HG02885 (cell line): ENCODE measurements around the gene B3GLCT.
"Not testable (repeated sequence)": the region's sequence is repeated elsewhere in the genome, so short reads cannot be mapped to it uniquely, and the experiment has no call there.

Experiments
- ATAC-seq: cut with Tn5 transposase; IDR thresholded peaks from one replicate; pipeline ENCODE4 v1.9.1; 2021; ENCODE audit warnings: mild to moderate bottlenecking; ENCODE audit not compliant: unreplicated experiment, poor library complexity

Gene B3GLCT

DNA sequence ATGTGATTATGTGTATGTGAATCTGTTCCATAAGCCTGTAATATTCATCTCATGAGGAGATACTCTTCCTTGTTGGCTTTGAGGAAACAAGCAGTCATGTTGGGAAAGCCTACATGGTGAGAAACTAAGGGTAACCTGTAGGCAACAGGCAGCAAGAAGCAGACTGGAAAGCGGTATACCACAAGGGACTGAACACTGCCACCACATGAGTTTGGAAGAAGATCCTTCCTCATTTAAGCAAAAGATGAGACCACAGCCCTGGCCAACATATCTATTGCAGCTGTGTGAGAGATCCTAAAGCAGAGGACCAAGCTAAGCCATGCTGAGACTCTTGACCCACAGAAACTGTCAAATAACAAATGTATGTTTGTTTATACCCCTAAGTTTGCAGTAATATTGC is 134.8 kb downstream of the B3GLCT start:
- ATAC-seq = no peak

DNA sequence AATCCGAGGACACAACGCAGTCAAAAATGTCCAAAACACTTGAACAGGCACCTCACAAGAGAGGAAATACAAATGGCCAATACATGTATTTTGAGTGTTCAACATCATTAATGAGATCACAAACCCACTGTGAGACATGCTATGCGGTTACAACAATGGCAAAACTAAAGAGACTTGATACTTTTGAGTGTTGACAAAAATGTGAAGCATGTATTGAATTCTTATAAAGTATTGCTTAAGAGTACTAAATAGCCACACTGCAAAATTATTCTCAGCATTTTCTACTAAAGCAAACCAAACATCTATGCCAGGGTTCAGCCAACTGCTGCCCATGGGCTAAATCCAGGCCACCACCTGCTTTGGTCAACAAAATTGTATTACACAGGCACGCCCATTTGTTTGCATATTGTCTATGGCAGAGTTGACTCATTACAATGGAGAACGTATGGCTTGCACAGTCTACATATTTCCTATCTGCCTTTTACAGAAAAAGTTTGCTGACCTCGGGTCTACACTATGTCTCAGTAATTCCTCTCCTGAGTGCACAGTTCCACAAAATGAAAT is 135.3 kb downstream of the B3GLCT start:
- ATAC-seq = no peak

DNA sequence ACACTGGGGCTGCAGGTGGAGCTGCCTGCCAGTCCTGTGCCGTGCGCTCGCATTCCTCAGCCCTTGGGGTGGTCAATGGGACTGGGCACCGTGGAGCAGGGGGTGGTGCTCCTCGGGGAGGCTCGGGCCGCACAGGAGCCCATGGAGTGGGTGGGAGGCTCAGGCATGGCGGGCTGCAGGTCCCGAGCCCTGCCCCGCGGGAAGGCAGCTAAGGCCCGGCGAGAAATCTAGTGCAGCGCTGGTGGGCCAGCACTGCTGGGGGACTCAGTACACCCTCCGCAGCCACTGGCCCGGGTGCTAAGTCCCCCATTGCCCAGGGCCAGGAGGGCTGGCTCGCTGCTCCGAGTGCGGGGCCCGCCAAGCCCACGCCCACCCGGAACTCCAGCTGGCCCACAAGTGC is 139.8 kb downstream of the B3GLCT start:
- not testable (repeated sequence) for ATAC-seq

DNA sequence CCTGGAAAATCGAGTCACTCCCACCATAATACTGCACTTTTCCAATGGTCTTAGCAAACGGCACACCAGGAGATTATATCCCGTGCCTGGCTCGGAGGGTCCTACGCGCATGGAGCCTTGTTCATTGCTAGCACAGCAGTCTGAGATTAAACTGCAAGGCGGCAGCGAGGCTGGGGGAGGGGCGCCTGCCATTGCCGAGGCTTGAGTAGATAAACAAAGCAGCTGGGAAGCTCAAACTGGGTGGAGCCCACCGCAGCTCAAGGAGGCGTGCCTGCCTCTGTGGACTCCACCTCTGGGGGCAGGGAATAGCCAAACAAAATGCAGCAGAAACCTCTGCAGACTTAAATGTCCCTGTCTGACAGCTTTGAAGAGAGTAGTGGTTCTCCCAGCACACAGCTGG is 141.1 kb downstream of the B3GLCT start:
- ATAC-seq = not testable (repeated sequence)

DNA sequence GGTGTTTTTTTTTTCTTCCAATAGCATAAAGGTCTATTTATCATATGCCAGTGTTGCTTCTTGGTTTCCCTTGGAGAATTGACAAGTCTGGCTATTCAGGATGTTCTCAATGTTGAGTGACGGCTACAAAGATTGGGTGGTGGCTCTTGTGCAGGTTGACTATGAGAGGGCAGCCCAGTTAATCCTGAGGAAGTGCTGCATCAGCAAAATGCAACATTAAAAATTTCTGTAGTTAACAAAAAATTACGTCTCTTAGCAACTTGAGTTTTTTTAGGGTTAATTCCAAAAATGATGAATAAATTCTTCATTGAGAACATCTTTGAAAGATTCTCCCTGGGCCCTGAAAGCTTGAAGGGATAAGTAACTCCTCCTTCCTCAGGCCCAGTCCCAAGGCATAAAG is 147.1 kb downstream of the B3GLCT start:
- ATAC-seq = no peak

DNA sequence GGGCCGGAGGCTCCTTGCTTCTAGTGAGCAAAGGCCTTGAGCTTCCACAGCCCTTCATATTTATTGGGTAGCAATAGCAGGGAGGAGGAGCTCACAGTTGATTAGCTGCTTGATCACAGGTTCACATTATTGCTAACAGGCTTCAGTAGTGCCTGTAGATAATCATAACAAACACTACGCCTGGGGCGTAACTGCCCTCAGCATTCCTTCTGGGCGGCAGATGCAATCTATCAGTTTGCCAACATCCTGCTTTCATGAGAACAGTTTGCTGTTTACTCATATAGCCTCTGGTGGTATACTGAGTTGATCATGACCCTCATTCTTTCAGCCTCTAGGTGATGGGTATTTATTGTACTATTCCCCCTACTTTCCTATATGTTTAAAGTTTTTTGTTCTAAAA is 149.4 kb downstream of the B3GLCT start:
- ATAC-seq = no peak

DNA sequence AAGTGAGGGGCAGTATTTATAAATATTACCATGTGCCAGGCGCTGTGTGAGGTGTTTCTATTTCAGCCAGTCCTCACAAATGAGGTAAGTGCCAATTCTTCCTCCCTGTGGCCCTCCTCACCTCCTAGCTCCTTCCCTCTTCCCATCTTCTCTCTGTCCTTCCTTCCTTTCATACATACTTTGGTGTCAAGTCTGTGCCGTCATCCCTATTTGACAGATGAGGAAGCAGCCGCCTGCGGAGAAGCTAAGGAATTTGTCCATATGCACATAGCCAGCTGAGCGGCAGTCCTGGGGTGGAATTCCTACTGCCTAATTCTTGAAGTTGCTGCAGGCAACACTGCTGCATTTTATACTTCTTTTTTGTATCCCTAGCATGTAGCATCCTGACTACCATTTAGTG is 150.8 kb downstream of the B3GLCT start:
- ATAC-seq = no peak

DNA sequence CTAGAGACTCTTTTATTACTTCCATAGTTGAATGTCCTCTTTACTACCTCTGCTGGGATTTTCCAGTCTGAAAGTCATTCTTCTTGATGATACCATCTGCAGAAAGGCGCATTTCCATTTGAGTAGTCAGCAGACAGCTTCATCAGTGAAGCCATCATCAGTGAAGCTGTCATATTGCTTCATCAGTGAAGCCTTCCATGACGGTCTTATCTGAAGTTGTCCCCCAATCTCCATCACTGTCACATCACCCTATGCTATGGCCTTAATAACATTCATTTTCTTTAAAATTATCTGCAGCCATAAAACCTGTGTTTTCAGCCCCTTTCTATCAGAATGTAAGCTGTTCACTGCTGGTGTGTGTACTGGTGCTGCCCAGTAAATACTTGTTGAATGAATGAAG is 151.6 kb downstream of the B3GLCT start:
- ATAC-seq = no peak

DNA sequence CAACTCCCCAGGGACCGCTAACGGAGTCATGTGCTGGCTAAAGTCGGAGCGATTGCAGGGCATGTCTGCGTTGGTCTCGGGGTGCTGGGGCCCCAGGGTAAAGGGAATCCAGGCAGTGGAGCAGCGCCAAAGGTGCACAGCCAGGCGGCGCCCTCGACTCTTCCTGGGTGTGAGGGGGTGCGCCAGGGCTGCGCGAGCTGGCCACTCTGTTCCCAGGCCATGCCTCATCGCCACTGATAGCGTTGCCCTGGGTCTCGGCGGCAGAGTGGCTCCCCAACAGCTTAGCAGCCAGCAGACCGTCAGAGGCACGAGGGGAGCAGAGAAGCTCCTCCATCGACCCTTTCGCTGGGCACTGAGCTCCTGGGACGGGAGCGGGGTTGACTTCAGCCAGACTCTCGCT is 152.7 kb downstream of the B3GLCT start:
- no peak for ATAC-seq

DNA sequence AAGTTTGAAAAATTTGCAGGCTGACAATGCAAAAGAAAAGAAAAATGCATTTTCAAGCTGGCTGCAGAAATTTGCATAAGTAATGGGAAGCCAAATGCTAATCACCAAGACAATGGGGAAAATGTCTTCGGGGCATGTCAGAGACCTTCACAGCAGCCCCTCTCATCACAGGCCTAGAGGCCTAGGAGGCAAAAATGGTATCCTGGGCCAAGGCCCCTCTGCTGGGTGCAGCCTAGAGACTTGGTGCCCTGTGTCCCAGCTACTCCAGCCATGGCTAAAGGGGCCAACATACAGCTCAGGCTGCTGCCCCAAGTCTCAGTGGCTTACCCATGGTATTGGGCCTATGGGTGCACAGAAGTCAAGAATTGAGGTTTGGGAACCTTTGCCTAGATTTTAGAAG is 155.2 kb downstream of the B3GLCT start:
- ATAC-seq = no peak

DNA sequence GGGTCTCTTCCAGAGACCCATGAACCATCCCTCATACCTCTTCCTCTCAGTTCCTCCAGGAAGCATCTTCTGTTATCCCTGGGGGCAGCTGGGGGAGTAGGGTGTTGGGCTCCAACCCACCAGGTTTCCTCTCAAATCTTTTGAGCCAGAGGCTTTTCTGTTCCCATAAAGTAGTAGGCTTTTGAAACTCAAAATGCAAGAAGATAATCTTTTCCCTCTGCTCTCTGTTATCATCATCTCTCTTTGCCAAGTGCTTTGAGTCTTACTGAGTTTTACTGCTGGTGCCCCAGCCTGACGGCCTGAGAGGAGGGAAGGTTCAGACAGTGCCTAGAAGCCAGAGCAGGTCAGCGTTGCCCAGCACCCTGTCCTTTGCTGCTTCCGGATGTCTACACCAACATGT is 157.2 kb downstream of the B3GLCT start:
- no peak for ATAC-seq

DNA sequence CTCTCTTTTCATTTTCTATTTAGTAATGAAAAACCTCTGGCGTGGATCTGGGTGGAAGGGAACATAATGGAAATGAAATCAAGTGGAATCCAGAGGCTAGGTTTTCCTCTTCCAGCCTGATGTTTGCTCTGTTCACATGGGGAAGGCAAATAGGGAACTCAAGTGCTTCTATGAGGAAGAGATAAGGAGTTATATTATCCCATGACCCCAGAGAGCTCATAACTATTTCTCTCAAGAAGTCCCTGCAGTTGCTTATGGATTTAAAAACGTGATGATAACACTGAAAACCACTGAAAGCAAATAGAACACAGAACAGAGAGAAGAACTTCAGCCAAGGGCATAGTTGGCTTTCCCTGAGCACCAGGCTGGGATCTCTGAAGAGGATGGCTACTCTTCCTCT is 157.8 kb downstream of the B3GLCT start:
- no peak for ATAC-seq

DNA sequence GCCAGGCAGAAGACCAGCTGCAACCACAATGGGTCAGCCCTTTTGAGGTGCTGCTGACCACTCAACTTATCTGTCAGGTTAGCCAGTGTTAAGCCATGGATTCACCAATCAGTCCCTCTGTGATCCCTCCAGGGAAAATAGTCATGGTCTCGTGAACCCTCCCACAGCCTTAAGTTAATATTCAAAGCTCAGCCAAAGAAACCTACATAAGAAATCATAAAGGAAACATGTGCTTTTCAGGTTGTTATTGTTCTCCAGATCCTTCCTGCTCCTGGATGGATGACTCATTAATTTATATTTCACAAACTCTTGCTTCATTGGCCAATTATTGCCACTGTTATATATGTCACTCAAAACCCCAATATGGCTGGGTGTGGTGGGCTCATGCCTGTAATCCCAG is 161.9 kb downstream of the B3GLCT start:
- ATAC-seq = no peak

DNA sequence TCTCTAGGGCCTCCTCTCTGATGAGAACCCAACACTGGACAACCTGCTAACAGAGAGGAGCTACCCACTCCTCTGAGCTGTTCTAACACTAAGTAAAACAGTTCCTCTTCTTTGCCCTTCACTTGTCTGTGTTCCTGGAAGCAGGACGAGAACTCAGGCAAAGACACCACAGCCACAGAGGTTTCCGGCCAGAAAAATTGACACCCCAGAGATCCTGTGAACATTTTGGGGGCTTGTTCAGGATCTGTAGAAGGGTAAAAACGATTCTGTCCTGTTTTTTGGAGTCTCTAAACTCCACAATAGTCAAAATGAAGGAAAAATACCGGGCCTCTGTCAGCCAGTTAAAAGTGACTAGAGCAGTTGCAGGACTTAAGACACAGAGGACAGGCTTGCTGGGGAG is 165.9 kb downstream of the B3GLCT start:
- ATAC-seq = no peak

DNA sequence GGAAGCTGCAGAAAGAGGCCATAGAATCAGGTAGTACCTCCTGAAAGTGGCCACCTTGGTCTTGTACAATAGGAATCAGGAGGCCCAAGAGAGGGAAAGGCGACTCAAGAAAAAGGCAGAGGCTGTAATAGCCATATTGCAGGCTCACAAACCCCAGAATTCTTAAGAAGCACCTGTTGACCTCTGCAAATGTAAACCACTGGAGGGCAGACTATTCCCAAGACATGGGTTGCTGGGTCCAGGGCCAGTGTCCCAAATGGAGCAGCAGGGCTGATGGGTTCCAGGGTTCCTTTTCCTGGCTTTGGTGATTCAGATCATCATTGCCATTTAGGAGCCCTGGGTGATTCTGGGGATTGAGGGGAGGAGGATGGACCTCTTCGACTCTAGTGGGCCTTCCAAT is 167.6 kb downstream of the B3GLCT start:
- no peak for ATAC-seq

DNA sequence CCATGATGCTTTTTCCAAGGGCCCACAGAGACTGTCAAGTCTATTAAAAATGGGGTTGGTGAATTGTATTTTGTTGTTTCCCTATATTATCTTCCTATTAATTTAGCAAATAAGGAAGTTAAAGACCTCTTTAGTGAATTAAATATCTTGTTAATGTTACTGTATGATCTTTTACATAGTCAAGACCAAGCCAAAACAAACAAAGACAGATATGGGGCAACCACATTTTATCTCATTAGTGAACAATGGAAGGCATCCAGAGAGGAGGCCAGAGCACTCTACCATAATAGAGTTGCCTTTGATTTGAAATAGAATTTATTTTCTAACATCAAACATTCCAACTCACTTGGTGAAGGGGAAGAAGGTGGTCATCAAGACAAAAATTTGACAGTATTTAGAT is 169.4 kb downstream of the B3GLCT start:
- no peak for ATAC-seq

DNA sequence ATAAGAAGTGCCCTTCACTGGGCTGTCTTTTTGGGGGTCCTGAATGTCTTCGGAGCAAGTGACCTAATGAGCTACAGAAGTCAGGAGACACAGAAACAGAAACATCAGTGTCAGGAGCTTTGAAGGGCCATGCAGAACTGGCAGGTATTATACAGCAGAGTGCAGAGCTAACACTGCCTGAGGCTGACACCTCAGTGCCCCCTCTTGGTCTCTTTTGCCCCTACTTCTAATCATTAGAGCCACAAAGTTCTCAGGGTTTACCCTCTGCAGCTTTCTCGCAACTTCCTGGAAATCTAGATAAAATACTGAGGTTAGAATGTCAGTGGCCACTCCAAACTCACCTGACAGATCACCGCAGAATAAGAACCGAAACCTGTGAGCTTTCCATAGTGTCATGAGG is 172.7 kb downstream of the B3GLCT start:
- ATAC-seq = no peak

DNA sequence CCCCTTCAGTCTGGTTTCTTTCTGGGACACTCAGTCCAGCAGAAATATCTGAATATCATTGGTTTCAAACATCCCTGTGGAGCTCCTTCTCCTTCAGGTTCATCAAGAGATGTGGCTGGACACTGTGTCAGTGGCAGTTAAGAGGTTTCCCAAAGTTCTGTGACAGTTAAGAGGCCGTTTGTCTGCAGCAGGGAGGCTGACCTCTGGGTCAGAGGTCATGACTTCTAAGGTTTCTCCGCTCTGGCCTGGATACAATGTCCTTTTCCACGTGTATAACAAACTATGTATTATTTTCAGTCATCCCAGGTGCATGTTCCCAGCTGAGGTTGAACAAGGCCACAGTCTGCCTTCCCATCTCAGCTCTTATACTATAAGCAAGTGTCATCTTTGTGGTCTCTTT is 174.9 kb downstream of the B3GLCT start:
- ATAC-seq = no peak

DNA sequence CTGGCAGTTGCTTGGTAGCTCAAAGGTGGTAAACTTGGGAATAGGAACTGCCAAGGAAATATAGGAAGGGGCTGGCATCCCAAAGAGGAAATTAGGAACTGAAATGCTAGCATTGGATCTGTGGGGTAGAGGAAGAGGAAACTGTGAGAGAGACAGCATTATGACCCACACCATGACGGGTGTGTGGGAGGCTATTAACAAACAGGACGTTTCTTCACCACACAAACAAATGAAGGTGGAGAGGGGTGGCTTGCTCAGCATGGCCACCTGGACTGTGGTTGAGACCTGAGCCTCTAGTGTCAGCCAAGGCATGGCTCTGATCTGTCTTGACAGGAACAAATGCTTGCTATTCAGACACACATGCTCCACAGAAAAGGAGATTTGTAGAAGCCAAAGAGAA is 178.2 kb downstream of the B3GLCT start:
- peak; percentile 95 for ATAC-seq

DNA sequence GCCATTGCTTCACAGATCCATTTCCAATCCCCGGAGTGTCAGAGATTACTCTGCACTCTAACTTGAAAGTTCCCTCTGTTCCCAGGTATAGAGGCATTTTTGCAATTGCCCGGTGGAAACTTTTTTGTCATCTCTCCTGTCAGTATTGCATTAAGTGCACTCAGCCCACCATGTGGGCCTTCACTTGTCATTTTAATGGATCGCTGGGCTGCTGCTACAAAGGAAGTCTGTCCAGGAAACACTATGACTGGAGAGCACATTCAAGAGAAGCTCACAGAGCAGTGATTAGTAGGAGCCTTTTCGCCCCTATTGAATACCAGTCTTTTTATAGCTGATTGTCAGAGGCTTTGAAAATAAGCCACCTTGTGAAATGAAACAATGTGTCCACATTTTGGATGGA is 180.9 kb downstream of the B3GLCT start:
- ATAC-seq = no peak
